GM19043 (cell line): Measurements from ENCODE around the gene CADM1.
"Not testable (repeated sequence)": the region's sequence is repeated elsewhere in the genome, so short reads cannot be mapped to it uniquely, and the experiment has no call there.

Source experiments
- ATAC-seq: cut with Tn5 transposase; IDR thresholded peaks from one replicate; pipeline ENCODE4 v1.9.1; 2021; ENCODE audit warnings: low read depth; ENCODE audit not compliant: unreplicated experiment

CADM1 gene

GRCh38 chr11:115481528-115481927 lies 22.7 kb downstream of the CADM1 start:
- ATAC-seq = no peak

- ATAC-seq = no peak
These were observed 23.6 kb downstream of the CADM1 start for GRCh38 chr11:115480611-115481010.

- ATAC-seq = no peak
These were observed 26.8 kb downstream of the CADM1 start for GRCh38 chr11:115477410-115477809.

- no peak for ATAC-seq
These were observed 27.5 kb downstream of the CADM1 start for GRCh38 chr11:115476463-115477286.

GRCh38 chr11:115475564-115475963 lies 28.7 kb downstream of the CADM1 start:
- no peak for ATAC-seq

GRCh38 chr11:115474306-115474705 lies 29.9 kb downstream of the CADM1 start:
- not testable (repeated sequence) for ATAC-seq

GRCh38 chr11:115473167-115473566 lies 31.0 kb downstream of the CADM1 start:
- ATAC-seq = no peak

- ATAC-seq = no peak
These were observed 32.8 kb downstream of the CADM1 start for GRCh38 chr11:115471367-115471766.

- ATAC-seq = no peak
These were observed 33.3 kb downstream of the CADM1 start for GRCh38 chr11:115470928-115471327.

GRCh38 chr11:115469361-115469760 lies 34.9 kb downstream of the CADM1 start:
- no peak for ATAC-seq

- ATAC-seq = no peak
These were observed 38.1 kb downstream of the CADM1 start for GRCh38 chr11:115466122-115466521.

GRCh38 chr11:115464269-115464668 lies 39.9 kb downstream of the CADM1 start:
- ATAC-seq = no peak

- ATAC-seq = no peak
These were observed 40.6 kb downstream of the CADM1 start for GRCh38 chr11:115463606-115464005.

- ATAC-seq = no peak
These were observed 41.5 kb downstream of the CADM1 start for GRCh38 chr11:115462757-115463156.

GRCh38 chr11:115462004-115462541 lies 42.1 kb downstream of the CADM1 start:
- ATAC-seq = no peak

- ATAC-seq = no peak
These were observed 43.7 kb downstream of the CADM1 start for GRCh38 chr11:115460512-115460911.

- ATAC-seq = no peak
These were observed 44.7 kb downstream of the CADM1 start for GRCh38 chr11:115459563-115459962.

- ATAC-seq = no peak
These were observed 45.3 kb downstream of the CADM1 start for GRCh38 chr11:115458877-115459276.

- ATAC-seq = no peak
These were observed 48.2 kb downstream of the CADM1 start for GRCh38 chr11:115456019-115456418.

GRCh38 chr11:115455613-115456012 lies 48.6 kb downstream of the CADM1 start:
- no peak for ATAC-seq

- no peak for ATAC-seq
These were observed 49.7 kb downstream of the CADM1 start for GRCh38 chr11:115454525-115454924.
